ENCODE results near the gene BEX4. TPM values are rescaled to one million over a fixed set of nuclear protein-coding genes. Genes with fewer than 3 reads are reported as not detected.
"Not testable (repeated sequence)": the region's sequence is repeated elsewhere in the genome, so short reads cannot be mapped to it uniquely, and the experiment has no call there.

Gene BEX4
- total RNA-seq: 10 to 100 TPM; 21.6 to 24.6 TPM

- peaks cover 10% of the 10 kb centered on the region for H3K36me3 Mint-ChIP-seq
- H3K4me1 Mint-ChIP-seq: peaks cover 15% of the 10 kb centered on the region
- DNase-seq: peak; percentile 84
- no peaks in the 10 kb centered on the region for H3K9me3 Mint-ChIP-seq
- H3K4me3 Mint-ChIP-seq: peak within 1 kb of the TSS; percentile 87
- H3K27ac Mint-ChIP-seq: peak within 1 kb of the TSS; percentile 88
- H3K27me3 Mint-ChIP-seq: no peaks in the 10 kb centered on the region
Observed at GRCh38 chrX:103214870-103215424, at the start of gene BEX4. Gene BEX4 (plus strand): TSS chrX:103215108. CDS start chrX:103216154, 1,046 bp downstream.

DNA sequence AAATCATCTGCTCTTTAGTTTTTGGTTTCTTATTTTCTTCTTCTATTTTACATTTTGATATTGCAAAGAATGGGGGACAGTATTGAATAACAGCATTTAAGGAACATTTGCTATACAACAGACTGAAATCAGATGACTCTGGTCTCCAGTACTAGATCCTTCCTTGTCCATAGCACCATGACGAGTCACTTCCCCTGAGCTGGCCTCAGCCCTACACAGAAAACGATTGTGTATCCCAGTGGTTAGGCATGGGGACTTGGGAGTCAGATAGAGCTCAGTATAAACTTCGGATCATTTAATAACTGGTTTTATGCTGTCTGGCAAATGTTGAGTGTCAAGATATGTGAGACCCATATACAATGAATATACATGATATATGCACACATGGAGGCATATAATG is 44.7 kb upstream of the BEX4 start:
- H3K9me3 Mint-ChIP-seq: no peaks in the 10 kb centered on the region
- H3K27me3 Mint-ChIP-seq: no peaks in the 10 kb centered on the region
- H3K4me1 Mint-ChIP-seq: no peaks in the 10 kb centered on the region
- DNase-seq: no peak
- no peaks in the 10 kb centered on the region for H3K36me3 Mint-ChIP-seq
- H3K27ac Mint-ChIP-seq: no peak overlapping the region
- H3K4me3 Mint-ChIP-seq: no peak overlapping the region

GRCh38 chrX:103171353-103171752 is 43.6 kb upstream of the BEX4 start:
- Mint-ChIP-seq H3K36me3 (no peaks in the 10 kb centered on the region), H3K4me1 (peaks cover 4% of the 10 kb centered on the region), H3K4me3 (no peak overlapping the region), H3K27me3 (peaks cover 4% of the 10 kb centered on the region), H3K27ac (no peak overlapping the region), H3K9me3 (no peaks in the 10 kb centered on the region)
- DNase-seq: no peak

GRCh38 chrX:103175256-103175655 is 39.7 kb upstream of the BEX4 start:
- H3K36me3 Mint-ChIP-seq, H3K4me1 Mint-ChIP-seq, H3K9me3 Mint-ChIP-seq, H3K27me3 Mint-ChIP-seq, H3K4me3 Mint-ChIP-seq, H3K27ac Mint-ChIP-seq, DNase-seq: not testable (repeated sequence)

- Mint-ChIP-seq H3K9me3 (no peaks in the 10 kb centered on the region), H3K4me1 (peaks cover 4% of the 10 kb centered on the region), H3K4me3 (peak overlapping the region; percentile 32), H3K27me3 (peaks cover 5% of the 10 kb centered on the region), H3K36me3 (no peaks in the 10 kb centered on the region), H3K27ac (no peak overlapping the region)
- DNase-seq: peak; percentile 33
Observed at GRCh38 chrX:103175944-103176753, 38.8 kb upstream of the BEX4 start.

- no peak overlapping the region for H3K4me3 Mint-ChIP-seq
- no peak for DNase-seq
- H3K9me3 Mint-ChIP-seq: no peaks in the 10 kb centered on the region
- no peaks in the 10 kb centered on the region for H3K36me3 Mint-ChIP-seq
- peaks cover 4% of the 10 kb centered on the region for H3K4me1 Mint-ChIP-seq
- H3K27ac Mint-ChIP-seq: no peak overlapping the region
- H3K27me3 Mint-ChIP-seq: peaks cover 5% of the 10 kb centered on the region
Observed at GRCh38 chrX:103177556-103177955, 37.4 kb upstream of the BEX4 start.

DNA sequence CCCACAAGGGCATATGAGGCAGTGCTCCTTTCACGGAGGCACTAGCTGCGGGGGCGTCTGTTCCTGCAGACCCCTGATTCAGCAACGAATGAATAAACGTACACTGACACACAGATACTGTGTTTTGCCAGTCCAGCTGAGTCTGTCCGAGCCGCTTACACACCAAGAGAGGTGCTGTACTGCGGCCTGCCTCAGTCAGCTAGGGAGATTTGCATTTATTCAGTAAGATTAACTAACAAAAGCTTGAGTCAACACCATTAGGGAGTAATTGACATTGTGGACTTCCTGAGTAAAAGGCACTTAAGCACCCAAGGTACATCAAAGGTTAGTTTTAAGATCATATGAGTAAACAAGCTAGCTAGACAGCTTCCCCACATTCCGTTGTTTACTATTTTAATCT is 31.0 kb upstream of the BEX4 start:
- Mint-ChIP-seq H3K4me1 (no peaks in the 10 kb centered on the region), H3K27me3 (peaks cover 3% of the 10 kb centered on the region), H3K36me3 (no peaks in the 10 kb centered on the region), H3K4me3 (no peak overlapping the region), H3K27ac (no peak overlapping the region), H3K9me3 (no peaks in the 10 kb centered on the region)
- no peak for DNase-seq

DNA sequence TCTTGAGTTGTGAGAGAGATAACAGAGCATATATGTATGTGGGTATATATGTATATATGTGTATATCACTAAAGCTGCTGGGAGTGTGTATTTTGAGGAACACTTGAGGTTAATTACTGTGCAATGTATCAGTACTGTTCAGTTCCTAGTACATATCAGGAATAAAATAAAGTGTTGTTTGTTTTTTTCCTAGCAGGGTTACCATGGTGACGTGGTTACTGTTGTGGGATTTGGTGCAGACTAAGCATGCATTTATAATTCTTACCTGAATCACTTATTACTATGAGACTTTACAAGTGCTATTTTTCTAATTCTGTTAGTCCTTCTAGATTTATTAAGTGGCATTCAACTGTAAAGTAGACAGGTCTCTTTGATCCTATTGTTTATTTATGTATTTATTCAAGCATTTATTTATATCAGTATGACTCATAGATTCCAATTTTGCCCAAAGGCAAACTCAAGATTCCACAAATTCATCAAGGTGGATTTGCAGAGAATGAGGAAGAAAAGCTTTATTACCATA is 26.9 kb upstream of the BEX4 start:
- DNase-seq: no peak
- no peaks in the 10 kb centered on the region for H3K36me3 Mint-ChIP-seq
- H3K4me1 Mint-ChIP-seq: no peaks in the 10 kb centered on the region
- no peak overlapping the region for H3K27ac Mint-ChIP-seq
- H3K27me3 Mint-ChIP-seq: peaks cover 7% of the 10 kb centered on the region
- H3K4me3 Mint-ChIP-seq: no peak overlapping the region
- no peaks in the 10 kb centered on the region for H3K9me3 Mint-ChIP-seq

DNA sequence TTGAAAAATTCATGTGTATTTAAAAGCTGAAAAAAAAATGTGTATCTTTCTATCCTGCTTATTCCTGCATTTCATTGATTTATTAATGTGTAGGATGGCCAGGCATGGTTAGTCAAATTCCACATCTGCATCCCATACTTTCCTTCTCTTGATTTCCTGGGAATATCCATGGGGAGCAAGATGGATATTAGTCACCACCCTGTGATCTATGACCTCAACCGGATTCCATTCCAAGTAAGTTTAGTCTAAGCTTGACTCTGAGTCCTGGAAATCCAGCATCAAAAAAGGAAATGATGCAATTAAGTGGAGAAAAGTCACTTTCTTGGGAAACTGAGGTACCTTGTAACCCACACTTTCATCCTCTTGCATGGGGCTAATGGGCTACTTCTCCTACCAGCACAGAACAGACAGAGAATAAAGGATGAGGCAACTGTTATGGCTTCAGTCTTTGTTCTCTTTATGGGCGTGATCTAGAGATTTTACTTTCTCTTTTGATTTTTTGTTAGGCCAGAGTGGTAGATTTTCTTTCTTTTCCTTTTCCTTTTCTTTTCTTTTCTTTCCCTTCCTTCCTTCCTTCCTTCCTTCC is 17.1 kb upstream of the BEX4 start:
- Mint-ChIP-seq H3K9me3 (no peaks in the 10 kb centered on the region), H3K27ac (no peak overlapping the region), H3K4me3 (no peak overlapping the region), H3K27me3 (no peaks in the 10 kb centered on the region), H3K4me1 (peaks cover 5% of the 10 kb centered on the region), H3K36me3 (no peaks in the 10 kb centered on the region)
- no peak for DNase-seq

GRCh38 chrX:103198668-103199067 is 16.2 kb upstream of the BEX4 start:
- H3K4me3 Mint-ChIP-seq, H3K9me3 Mint-ChIP-seq, DNase-seq, H3K36me3 Mint-ChIP-seq, H3K27ac Mint-ChIP-seq, H3K27me3 Mint-ChIP-seq, H3K4me1 Mint-ChIP-seq: not testable (repeated sequence)

GRCh38 chrX:103201041-103201440 is 13.9 kb upstream of the BEX4 start:
- H3K36me3 Mint-ChIP-seq: no peaks in the 10 kb centered on the region
- peaks cover 5% of the 10 kb centered on the region for H3K4me1 Mint-ChIP-seq
- no peaks in the 10 kb centered on the region for H3K9me3 Mint-ChIP-seq
- H3K27me3 Mint-ChIP-seq: no peaks in the 10 kb centered on the region
- DNase-seq: no peak
- H3K4me3 Mint-ChIP-seq: no peak overlapping the region
- H3K27ac Mint-ChIP-seq: no peak overlapping the region

- Mint-ChIP-seq H3K9me3 (no peaks in the 10 kb centered on the region), H3K27me3 (no peaks in the 10 kb centered on the region), H3K4me3 (no peak overlapping the region), H3K36me3 (no peaks in the 10 kb centered on the region), H3K4me1 (peaks cover 3% of the 10 kb centered on the region), H3K27ac (no peak overlapping the region)
- no peak for DNase-seq
Observed at GRCh38 chrX:103210056-103210455, 4.9 kb upstream of the BEX4 start.

GRCh38 chrX:103211012-103211715 is 3.7 kb upstream of the BEX4 start:
- no peaks in the 10 kb centered on the region for H3K27me3 Mint-ChIP-seq
- H3K4me1 Mint-ChIP-seq: peaks cover 7% of the 10 kb centered on the region
- no peak overlapping the region for H3K27ac Mint-ChIP-seq
- H3K9me3 Mint-ChIP-seq: no peaks in the 10 kb centered on the region
- peaks cover 4% of the 10 kb centered on the region for H3K36me3 Mint-ChIP-seq
- H3K4me3 Mint-ChIP-seq: no peak overlapping the region
- peak; percentile 12 for DNase-seq

GRCh38 chrX:103212749-103213457 is 2.0 kb upstream of the BEX4 start:
- Mint-ChIP-seq H3K27ac (no peak overlapping the region), H3K4me3 (no peak overlapping the region), H3K27me3 (no peaks in the 10 kb centered on the region), H3K9me3 (no peaks in the 10 kb centered on the region), H3K36me3 (peaks cover 10% of the 10 kb centered on the region), H3K4me1 (peaks cover 14% of the 10 kb centered on the region)
- DNase-seq: no peak
